Inferior parietal cortex (tissue), 1 donor: ENCODE results near the gene ANKRD27.
A peak's percentile ranks its signal among the peaks of the same experiment; 100 is the strongest.
"Not testable (repeated sequence)": the region's sequence is repeated elsewhere in the genome, so short reads cannot be mapped to it uniquely, and the experiment has no call there.

Source experiments
- DNase-seq: peaks from one replicate; pipeline ENCODE4 v3.0.0-alpha.2; 2016; ENCODE audit errors: extremely low spot score

ANKRD27 gene

GRCh38 chr19:32688311-32688710 lies 13.3 kb upstream of the ANKRD27 start:
- no peak for DNase-seq

- DNase-seq, result no peak
Observed at GRCh38 chr19:32687681-32688080, 12.7 kb upstream of the ANKRD27 start.

- no peak for DNase-seq
Observed at GRCh38 chr19:32686847-32687475, 12.0 kb upstream of the ANKRD27 start.

GRCh38 chr19:32682317-32682716 lies 7.3 kb upstream of the ANKRD27 start:
- no peak for DNase-seq

- DNase-seq, result no peak
Observed at GRCh38 chr19:32680986-32681385, 6.0 kb upstream of the ANKRD27 start.

- no peak for DNase-seq
Observed at GRCh38 chr19:32677657-32678056, 2.7 kb upstream of the ANKRD27 start.

- no peak for DNase-seq
Observed at GRCh38 chr19:32676895-32677359, 1.9 kb upstream of the ANKRD27 start.

GRCh38 chr19:32676186-32676894 lies 1.4 kb upstream of the ANKRD27 start:
- no peak for DNase-seq

- DNase-seq, result no peak
Observed at GRCh38 chr19:32675720-32676185, 773 bp upstream of the ANKRD27 start, which contains the start of gene RGS9BP. TSS of gene RGS9BP (plus strand) at chr19:32675848. CDS start at chr19:32676264, 416 bp downstream.

GRCh38 chr19:32674153-32674930 lies 638 bp downstream of the ANKRD27 start:
- no peak for DNase-seq

- DNase-seq, result no peak
Observed at GRCh38 chr19:32673573-32673972, 1.4 kb downstream of the ANKRD27 start.

GRCh38 chr19:32672841-32673240 lies 2.1 kb downstream of the ANKRD27 start:
- no peak for DNase-seq

- no peak for DNase-seq
Observed at GRCh38 chr19:32671883-32672593, 2.9 kb downstream of the ANKRD27 start.

GRCh38 chr19:32669310-32669709 lies 5.7 kb downstream of the ANKRD27 start:
- peak; percentile 46 for DNase-seq

GRCh38 chr19:32666084-32666483 lies 8.9 kb downstream of the ANKRD27 start:
- no peak for DNase-seq

- DNase-seq, result no peak
Observed at GRCh38 chr19:32662186-32662585, 12.8 kb downstream of the ANKRD27 start.

- DNase-seq, result no peak
Observed at GRCh38 chr19:32661318-32661717, 13.7 kb downstream of the ANKRD27 start.

GRCh38 chr19:32658527-32658926 lies 16.5 kb downstream of the ANKRD27 start:
- DNase-seq, result no peak

GRCh38 chr19:32658075-32658474 lies 16.9 kb downstream of the ANKRD27 start:
- no peak for DNase-seq

- DNase-seq, result not testable (repeated sequence)
Observed at GRCh38 chr19:32656379-32656778, 18.6 kb downstream of the ANKRD27 start.

- no peak for DNase-seq
Observed at GRCh38 chr19:32653599-32653915, 21.4 kb downstream of the ANKRD27 start.
